ENCODE data around the gene GMDS. TPM values are rescaled to one million over a fixed set of nuclear protein-coding genes. Genes with fewer than 3 reads are reported as not detected.

The GMDS gene
- total and polyA plus RNA-seq, 2 of the 8 experiments (the other 6 are each of a cell fraction or from before 2014, with no cell fraction given): 16.8 to 50.0 TPM

- no peak for TF ChIP-seq RNF2 (IDR thresholded peaks at IDR 0.05; ENCODE audit: borderline replicate concordance, low read depth, low read length, missing control alignments, poor library complexity, severe bottlenecking)
- TF ChIP-seq TBP (IDR thresholded peaks at IDR 0.05; ENCODE audit: low read depth, low read length): 0 out of 2 replicates have a peak, but pooled peaks have one; percentile 29
- TF ChIP-seq RFX5 (IDR thresholded peaks at IDR 0.05; ENCODE audit: borderline replicate concordance, low read depth, low read length): no peak
- TF ChIP-seq KDM1A (IDR thresholded peaks at IDR 0.05; ENCODE audit: borderline replicate concordance, low read length): no peak
- TF ChIP-seq SRF (IDR thresholded peaks at IDR 0.05; ENCODE audit: low read depth, low read length): no peak
- peak; percentile 20 for TF ChIP-seq ASH2L (IDR thresholded peaks at IDR 0.05; ENCODE audit: low read length)
- TF ChIP-seq, protein P1, sequence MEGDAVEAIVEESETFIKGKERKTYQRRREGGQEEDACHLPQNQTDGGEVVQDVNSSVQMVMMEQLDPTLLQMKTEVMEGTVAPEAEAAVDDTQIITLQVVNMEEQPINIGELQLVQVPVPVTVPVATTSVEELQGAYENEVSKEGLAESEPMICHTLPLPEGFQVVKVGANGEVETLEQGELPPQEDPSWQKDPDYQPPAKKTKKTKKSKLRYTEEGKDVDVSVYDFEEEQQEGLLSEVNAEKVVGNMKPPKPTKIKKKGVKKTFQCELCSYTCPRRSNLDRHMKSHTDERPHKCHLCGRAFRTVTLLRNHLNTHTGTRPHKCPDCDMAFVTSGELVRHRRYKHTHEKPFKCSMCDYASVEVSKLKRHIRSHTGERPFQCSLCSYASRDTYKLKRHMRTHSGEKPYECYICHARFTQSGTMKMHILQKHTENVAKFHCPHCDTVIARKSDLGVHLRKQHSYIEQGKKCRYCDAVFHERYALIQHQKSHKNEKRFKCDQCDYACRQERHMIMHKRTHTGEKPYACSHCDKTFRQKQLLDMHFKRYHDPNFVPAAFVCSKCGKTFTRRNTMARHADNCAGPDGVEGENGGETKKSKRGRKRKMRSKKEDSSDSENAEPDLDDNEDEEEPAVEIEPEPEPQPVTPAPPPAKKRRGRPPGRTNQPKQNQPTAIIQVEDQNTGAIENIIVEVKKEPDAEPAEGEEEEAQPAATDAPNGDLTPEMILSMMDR (IDR thresholded peaks at IDR 0.05; ENCODE audit: control extremely low read depth in 1 of 3, insufficient read depth in 1 of 3, low read depth in 1 of 3, low read length in 3 of 3): no peak
- TF ChIP-seq POLR2AphosphoS5 (IDR thresholded peaks at IDR 0.05; ENCODE audit: low read depth, low read length): no peak
- TF ChIP-seq EGR1 (IDR thresholded peaks at IDR 0.05; ENCODE audit: borderline replicate concordance, low read depth, low read length): no peak
- TF ChIP-seq SP2 (IDR thresholded peaks at IDR 0.05; ENCODE audit: low read length): no peak
- TF ChIP-seq, protein P2, sequence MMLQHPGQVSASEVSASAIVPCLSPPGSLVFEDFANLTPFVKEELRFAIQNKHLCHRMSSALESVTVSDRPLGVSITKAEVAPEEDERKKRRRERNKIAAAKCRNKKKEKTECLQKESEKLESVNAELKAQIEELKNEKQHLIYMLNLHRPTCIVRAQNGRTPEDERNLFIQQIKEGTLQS (IDR thresholded peaks at IDR 0.05; ENCODE audit: insufficient read depth, low read depth, low read length): no peak
- no peak for TF ChIP-seq MAFK (IDR thresholded peaks at IDR 0.05; ENCODE audit: low read depth, low read length)
- no peak for TF ChIP-seq RAD21 (IDR thresholded peaks at IDR 0.05 in 1 of 2, conservative IDR thresholded peaks at IDR 0.05 in 1 of 2; ENCODE audit: low read depth in 2 of 2, low read length in 2 of 2)
- TF ChIP-seq, protein P3, sequence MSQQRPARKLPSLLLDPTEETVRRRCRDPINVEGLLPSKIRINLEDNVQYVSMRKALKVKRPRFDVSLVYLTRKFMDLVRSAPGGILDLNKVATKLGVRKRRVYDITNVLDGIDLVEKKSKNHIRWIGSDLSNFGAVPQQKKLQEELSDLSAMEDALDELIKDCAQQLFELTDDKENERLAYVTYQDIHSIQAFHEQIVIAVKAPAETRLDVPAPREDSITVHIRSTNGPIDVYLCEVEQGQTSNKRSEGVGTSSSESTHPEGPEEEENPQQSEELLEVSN (IDR thresholded peaks at IDR 0.05): no peak
Observed at GRCh38 chr6:1606780-1607515, 638.5 kb downstream of the GMDS start (continued).
